HepG2 (cell line): ENCODE data around the gene MYCBPAP. TPM values are rescaled to one million over a fixed set of nuclear protein-coding genes. Genes with fewer than 3 reads are reported as not detected.

Experiments used
- ATF2 ChIP-seq: sonication (generic); formaldehyde crosslinking; IDR thresholded peaks from 2 replicates; pipeline ENCODE4 v1.4.0; 2020; ENCODE audit warnings: missing genetic modification reagents
- ATF6 ChIP-seq: sonication (generic); formaldehyde crosslinking; conservative IDR thresholded peaks from 2 replicates; pipeline ENCODE4 v1.4.0; 2020; ENCODE audit warnings: missing genetic modification reagents
- ATF7-NPFF ChIP-seq: sonication (generic); formaldehyde crosslinking; IDR thresholded peaks from 2 replicates; pipeline ENCODE4 v1.8.1; 2023; ENCODE audit warnings: mild to moderate bottlenecking, low read depth, missing genetic modification reagents, moderate library complexity
- CCAR2 ChIP-seq: fragments of 200-400 bp; formaldehyde crosslinking; optimal IDR thresholded peaks from 2 replicates; pipeline ENCODE3; 2018; ENCODE audit warnings: low read depth, mild to moderate bottlenecking, low read length, moderate library complexity
- JDP2 ChIP-seq: sonication (generic); formaldehyde crosslinking; IDR thresholded peaks from 2 replicates; pipeline ENCODE4 v1.8.1; 2022; ENCODE audit warnings: missing genetic modification reagents, borderline replicate concordance
- JUN ChIP-seq: sonication (generic); formaldehyde crosslinking; IDR thresholded peaks from 2 replicates; pipeline ENCODE4 v1.4.0; 2020; ENCODE audit warnings: mild to moderate bottlenecking, missing genetic modification reagents
- JUND ChIP-seq: sonication (generic); formaldehyde crosslinking; IDR thresholded peaks from 2 replicates; pipeline ENCODE4 v1.8.0; 2022; ENCODE audit warnings: mild to moderate bottlenecking, missing genetic modification reagents
- NFKB2 ChIP-seq: sonication (generic); formaldehyde crosslinking; IDR thresholded peaks from 2 replicates; pipeline ENCODE4 v1.4.0; 2020; ENCODE audit warnings: missing genetic modification reagents, borderline replicate concordance
- PBX2 ChIP-seq: IDR thresholded peaks from 2 replicates; pipeline ENCODE4 v1.6.1; 2016; ENCODE audit warnings: control low read depth
- SP2 ChIP-seq: sonication (generic); formaldehyde crosslinking; IDR thresholded peaks from 2 replicates; pipeline ENCODE4 v1.5.1; 2020; ENCODE audit warnings: mild to moderate bottlenecking, missing genetic modification reagents
- UBTF ChIP-seq: sonication (generic); formaldehyde crosslinking; IDR thresholded peaks from 2 replicates; pipeline ENCODE4 v1.4.0; 2020; ENCODE audit warnings: mild to moderate bottlenecking, missing genetic modification reagents
- ZBTB34 ChIP-seq: sonication (generic); formaldehyde crosslinking; IDR thresholded peaks from 2 replicates; pipeline ENCODE4 v1.8.0; 2022; ENCODE audit warnings: mild to moderate bottlenecking, missing genetic modification reagents
- ZNF180 ChIP-seq: sonication (generic); formaldehyde crosslinking; IDR thresholded peaks from 2 replicates; pipeline ENCODE4 v1.4.0; 2020; ENCODE audit warnings: low read depth, missing genetic modification reagents, borderline replicate concordance
- ZNF383 ChIP-seq: sonication (generic); formaldehyde crosslinking; IDR thresholded peaks from 2 replicates; pipeline ENCODE4 v1.4.0; 2020; ENCODE audit warnings: missing genetic modification reagents, mild to moderate bottlenecking, borderline replicate concordance
- ZNF546 ChIP-seq: sonication (generic); formaldehyde crosslinking; conservative IDR thresholded peaks from 2 replicates; pipeline ENCODE4 v1.8.1; 2023; ENCODE audit warnings: mild to moderate bottlenecking, missing genetic modification reagents
- ZNF800 ChIP-seq: sonication (generic); formaldehyde crosslinking; IDR thresholded peaks from 2 replicates; pipeline ENCODE4 v1.4.0; 2020; ENCODE audit warnings: missing genetic modification reagents
- polyA plus RNA-seq, 8 experiments: library from polyadenylated mRNA; depleted of rRNA in 3 of 8; stranded (reverse) in 7 of 8; unstranded in 1 of 8; fragments of >200 nt; fragmentation: Illumina TruSeq in 4 of 8; extraction: Trizol in 4 of 8; gene quantifications; 2 replicates each; pipeline versions ENCODE4 v1.2.1 to v1.2.3, GENCODE V29; 2011 to 2016; ENCODE audit warnings: low read depth in 4 of 8, missing spikeins in 1 of 8, mixed read lengths in 1 of 8; ENCODE audit not compliant: insufficient read depth in 1 of 8
- total RNA-seq, 5 experiments: library from RNA; depleted of rRNA; stranded (reverse); fragments of >200 nt; fragmentation: Illumina TruSeq; extraction: Trizol; gene quantifications; 2 replicates each; pipeline ENCODE4 v1.2.3, GENCODE V29; 2016; ENCODE audit warnings: low read depth in 1 of 5

The MYCBPAP gene
- total and polyA plus RNA-seq, 2 of the 13 experiments (the other 11 are each of a cell fraction or from before 2014, with no cell fraction given) = 0.22 to 0.24 TPM

- TF ChIP-seq ATF7-NPFF = no peak
- peak; percentile 58; the same call in 1 of the 2 replicates for TF ChIP-seq JUND
- no peak; the same call in 1 of the 2 replicates for TF ChIP-seq ZNF180 (CRISPR knock-in tag)
- TF ChIP-seq NFKB2 = peak; percentile 80; the same call in 1 of the 2 replicates
- no peak for TF ChIP-seq PBX2 (CRISPR knock-in tag)
- TF ChIP-seq ATF6 (CRISPR knock-in tag) = no peak; the same call in 1 of the 2 replicates
- TF ChIP-seq ZNF800 (CRISPR knock-in tag) = no peak; the same call in 1 of the 2 replicates
- TF ChIP-seq CCAR2 = no peak
- TF ChIP-seq SP2 = no peak
- peak; percentile 33; the same call in 1 of the 2 replicates for TF ChIP-seq UBTF
- TF ChIP-seq JDP2 (CRISPR knock-in tag) = no peak
- TF ChIP-seq ATF2 (CRISPR knock-in tag) = peak; percentile 82; the same call in 1 of the 2 replicates
- TF ChIP-seq ZNF383 (CRISPR knock-in tag) = no peak
- TF ChIP-seq ZBTB34 (CRISPR knock-in tag) = peak; percentile 83; the same call in 1 of the 2 replicates
- no peak for TF ChIP-seq JUN (CRISPR knock-in tag)
- TF ChIP-seq ZNF546 (CRISPR knock-in tag) = no peak
These were observed 34.8 kb downstream of the MYCBPAP start (continued) for GRCh38 chr17:50542795-50543774.
